WI38 (cell line): ENCODE data around the gene TRIM47.
"Not testable (repeated sequence)": the region's sequence is repeated elsewhere in the genome, so short reads cannot be mapped to it uniquely, and the experiment has no call there.

Experiments
- H3K4me3 ChIP-seq: 2 replicates; pipeline ENCODE4 v1.5.1; 2011; ENCODE audit warnings: low read depth, mild to moderate bottlenecking, control low read depth, low read length
- TF ChIP-seq, protein P1 (sequence below): IDR thresholded peaks from 2 replicates; pipeline ENCODE4 v1.5.1; 2012; ENCODE audit warnings: low read depth, mild to moderate bottlenecking, control low read depth, low read length

Gene TRIM47

DNA sequence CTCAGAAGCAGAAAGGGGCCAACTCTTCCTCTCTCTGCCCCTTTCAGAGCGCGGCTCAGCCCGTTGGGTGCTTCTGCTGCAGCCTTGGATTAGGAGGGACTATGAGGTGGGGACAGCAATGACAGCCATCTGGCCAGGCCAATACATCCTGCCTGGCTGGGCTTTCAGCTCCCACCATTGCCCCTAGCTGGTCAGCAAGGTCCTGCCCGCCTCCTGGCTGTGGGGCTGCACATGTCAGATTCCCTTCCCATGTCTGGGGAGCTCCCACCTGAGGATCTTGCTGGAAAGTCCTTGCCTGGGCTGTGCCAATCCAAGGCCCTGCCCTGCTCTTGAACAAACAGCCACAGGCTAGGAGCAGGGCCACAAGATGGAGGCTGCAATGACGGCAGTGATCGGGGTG, 10.1 kb upstream of the TRIM47 start:
- TF ChIP-seq, protein P1, sequence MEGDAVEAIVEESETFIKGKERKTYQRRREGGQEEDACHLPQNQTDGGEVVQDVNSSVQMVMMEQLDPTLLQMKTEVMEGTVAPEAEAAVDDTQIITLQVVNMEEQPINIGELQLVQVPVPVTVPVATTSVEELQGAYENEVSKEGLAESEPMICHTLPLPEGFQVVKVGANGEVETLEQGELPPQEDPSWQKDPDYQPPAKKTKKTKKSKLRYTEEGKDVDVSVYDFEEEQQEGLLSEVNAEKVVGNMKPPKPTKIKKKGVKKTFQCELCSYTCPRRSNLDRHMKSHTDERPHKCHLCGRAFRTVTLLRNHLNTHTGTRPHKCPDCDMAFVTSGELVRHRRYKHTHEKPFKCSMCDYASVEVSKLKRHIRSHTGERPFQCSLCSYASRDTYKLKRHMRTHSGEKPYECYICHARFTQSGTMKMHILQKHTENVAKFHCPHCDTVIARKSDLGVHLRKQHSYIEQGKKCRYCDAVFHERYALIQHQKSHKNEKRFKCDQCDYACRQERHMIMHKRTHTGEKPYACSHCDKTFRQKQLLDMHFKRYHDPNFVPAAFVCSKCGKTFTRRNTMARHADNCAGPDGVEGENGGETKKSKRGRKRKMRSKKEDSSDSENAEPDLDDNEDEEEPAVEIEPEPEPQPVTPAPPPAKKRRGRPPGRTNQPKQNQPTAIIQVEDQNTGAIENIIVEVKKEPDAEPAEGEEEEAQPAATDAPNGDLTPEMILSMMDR: no peak
- no peak overlapping the region for H3K4me3 ChIP-seq

DNA sequence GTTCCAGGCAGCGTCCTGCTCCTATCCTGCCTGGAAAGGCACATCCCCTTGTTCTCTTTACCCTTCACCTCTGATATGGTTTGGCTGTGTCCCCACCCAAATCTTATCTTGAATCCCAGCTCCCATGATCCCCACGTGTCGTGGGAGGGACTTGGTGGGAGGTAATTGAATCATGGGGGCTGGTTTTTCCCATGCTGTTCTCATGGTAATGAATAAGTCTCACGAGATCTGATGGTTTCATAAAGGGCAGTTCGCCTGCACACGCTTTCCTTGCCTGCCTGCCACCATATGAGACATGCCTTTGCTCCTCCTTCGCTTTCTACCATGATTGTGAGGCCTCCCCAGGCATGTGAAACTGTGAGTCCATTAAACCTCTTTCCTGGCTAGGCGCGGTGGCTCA, 7.5 kb upstream of the TRIM47 start:
- H3K4me3 ChIP-seq: not testable (repeated sequence)

DNA sequence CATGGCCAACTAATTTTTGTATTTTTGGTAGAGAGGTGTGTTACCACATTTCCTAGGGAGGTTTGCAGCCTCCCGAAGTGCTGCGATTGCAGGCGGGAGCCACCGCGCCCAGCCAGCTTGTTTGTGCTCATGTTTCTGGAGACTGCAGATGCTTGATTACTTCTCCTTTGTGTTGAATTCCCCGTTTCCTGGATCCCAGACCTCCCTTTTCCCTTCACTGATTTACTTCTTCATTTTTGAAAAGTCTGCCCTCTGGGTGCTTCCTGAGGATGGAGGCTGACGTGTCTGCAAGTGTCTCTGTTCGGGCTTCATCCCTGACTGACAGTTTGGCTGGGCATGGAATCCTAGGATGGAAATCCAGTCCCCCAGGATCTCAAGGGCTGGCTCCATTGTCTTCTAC, 7.0 kb upstream of the TRIM47 start:
- H3K4me3 ChIP-seq: no peak overlapping the region
- TF ChIP-seq, protein P1: no peak

DNA sequence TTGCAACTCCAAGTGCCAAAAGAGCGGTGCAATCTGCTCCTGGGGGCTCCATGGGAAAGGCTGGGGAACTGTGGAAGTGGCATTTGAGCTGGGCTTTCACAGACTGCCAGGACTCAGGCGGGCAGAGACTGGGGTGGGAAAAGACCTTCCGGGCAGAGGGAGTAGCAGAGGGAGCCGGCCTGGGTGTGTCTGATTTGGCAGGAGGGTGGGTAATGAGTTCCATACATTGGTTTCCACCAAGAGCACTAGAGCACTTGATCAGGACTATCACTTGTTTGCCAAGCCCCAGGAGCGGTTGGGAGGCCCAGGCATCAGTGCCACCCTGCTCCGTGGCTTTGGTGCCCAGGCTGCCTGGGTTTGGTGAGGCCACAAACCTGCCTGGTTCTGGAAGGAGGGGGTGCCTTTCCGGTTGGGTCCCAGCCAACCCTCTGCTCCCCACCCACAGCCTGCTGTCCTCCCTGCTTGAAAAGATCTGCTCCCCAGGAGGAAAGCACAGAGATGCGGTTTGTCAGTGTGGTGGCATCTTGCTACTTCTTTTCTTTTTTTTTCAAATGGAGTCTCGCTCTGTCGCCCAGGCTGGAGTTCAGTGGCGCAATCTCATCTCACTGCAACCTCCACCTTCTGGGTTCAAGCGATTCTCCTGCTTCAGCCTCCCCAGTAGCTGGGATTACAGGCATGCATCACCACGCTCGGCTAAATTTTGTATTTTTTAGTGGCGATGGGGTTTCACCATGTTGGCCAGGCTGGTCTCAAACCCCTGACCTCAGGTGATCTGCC, 3.5 kb upstream of the TRIM47 start:
- TF ChIP-seq, protein P1: no peak
- no peak overlapping the region for H3K4me3 ChIP-seq

DNA sequence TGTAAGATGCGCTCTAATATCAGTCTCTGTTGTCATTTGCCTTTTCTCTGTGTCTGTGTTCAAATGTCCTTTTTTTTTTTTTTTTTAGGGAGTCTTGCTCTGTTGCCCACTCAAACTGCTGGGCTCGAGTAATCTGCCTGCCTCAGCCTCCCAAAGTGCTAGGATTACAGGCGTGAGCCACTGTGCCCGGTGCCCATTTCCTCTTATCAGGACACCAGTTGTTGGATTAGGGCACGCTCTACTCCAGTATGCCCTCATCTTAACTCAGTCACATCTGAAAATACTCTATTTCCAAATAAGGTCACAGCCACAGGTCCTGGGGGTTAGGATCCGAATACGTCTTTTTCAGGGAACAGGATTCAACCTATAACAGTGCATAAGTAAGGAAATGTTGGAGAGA, 1.9 kb upstream of the TRIM47 start:
- TF ChIP-seq, protein P1: no peak
- H3K4me3 ChIP-seq: no peak overlapping the region

DNA sequence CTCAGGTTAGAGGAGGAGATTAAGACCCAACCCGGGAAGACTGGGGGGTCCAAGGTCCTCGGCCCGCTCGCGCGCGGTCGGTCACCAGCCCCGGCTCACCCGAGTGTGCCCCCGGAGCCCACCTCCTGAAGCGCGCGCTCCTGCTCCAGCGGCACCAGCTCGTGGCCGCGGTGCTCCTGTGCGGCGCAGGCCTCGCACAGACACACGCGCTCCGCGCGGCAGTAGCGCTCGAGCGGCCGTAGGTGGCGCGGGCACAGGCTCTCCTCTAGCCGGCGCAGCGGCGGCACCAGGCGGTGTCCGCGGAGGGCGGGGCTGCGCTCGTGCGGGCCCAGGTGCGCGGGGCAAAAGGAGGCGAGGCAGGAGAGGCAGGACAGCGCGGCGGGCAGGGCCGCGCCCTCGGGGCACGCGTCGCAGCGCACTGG, 618 bp downstream of the TRIM47 start:
- TF ChIP-seq, protein P1: peak; percentile 26
- H3K4me3 ChIP-seq: peak overlapping the region; percentile 57

DNA sequence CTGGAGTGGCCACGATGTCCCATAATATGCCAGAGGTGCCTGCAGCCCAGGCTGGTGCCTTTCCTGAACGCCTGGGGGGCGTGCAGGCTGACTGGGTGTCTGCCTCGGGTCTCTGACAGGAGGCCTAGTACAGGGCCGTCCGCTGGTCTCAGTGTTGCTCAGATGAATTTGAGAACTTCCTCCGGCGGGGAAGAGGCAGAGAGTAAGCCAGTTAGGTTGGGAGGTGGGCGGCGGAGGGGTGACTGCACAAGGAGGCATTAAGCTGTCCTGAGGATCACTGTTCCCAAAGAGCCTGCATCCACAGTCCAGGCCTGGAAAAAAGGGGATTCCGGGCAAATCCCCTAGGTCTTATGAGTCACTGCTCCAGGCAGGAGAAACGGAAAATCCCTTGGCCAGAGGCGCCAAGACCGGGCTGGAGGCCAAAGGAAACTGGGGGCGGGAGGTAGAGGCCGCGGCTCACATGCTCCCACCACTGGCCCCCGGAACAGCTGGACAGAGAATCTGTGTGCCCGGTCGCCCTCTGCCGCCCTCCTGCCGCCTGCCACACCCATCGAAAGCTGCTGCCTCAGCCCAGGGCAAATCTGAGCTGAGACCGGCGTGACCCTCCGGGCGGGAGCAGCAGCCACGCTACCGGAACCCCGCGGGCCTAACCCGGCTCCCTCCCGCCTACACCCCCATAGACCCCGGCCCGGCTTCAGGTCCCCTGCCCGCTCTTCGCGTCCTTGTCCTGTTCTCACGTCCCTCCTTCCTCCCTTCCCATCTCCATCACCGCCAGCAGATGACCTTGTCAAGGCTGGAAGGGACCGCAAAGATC, 1.2 kb downstream of the TRIM47 start:
- peak overlapping the region; percentile 57 for H3K4me3 ChIP-seq
- TF ChIP-seq, protein P1: no peak
